ENCODE results near the gene ZNF768.

DNA sequence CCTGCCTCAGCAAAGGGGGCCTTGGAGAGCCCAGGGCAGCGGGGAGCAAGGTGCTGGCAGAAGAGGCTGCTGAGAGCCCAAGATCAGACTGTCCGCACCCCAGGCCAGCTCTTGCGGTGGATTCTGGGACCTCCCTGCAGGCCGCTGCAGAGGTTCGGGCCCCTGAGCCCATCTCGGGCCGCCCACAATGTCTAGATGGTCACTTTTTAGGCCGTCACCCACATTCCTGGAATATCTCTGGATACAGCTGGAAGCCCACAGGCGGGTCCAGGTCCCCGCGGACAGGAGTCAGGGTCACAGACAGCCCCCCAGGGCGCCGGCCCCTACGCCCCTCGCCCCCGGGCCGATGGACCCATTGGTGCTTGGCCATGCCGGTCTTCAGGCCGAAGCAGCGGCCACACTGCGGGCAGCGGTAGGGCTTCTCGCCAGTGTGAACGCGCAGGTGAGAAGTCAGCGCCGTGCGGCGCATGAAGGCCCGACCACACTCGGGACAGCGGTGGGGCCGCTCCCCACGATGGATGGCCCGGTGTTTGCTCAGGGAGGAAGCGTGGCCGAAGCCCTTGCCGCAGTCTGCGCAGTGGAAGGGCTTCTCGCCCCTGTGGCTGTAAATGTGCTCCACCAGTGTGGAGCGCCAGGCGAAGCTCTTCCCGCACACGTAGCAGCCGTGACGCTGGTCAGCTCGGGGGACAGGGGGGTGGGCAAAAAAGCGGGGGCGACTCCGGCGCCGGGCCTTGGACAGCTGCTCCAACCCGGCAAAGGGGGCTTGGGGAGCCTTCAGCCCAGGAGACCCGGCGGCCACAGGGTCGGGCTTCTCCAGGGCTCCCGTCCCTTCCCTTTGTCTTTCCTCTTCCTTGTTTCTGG is 6.1 kb upstream of the ZNF768 start:
- TF ChIP-seq GATA2 (IDR thresholded peaks at IDR 0.05; ENCODE audit: low read depth, low read length): no peak
- no peak for TF ChIP-seq GATA3 (IDR thresholded peaks at IDR 0.05; ENCODE audit: low read depth, low read length)
